BLaER1 (cell line): ENCODE data around the gene MS4A15.
"Not testable (repeated sequence)": the region's sequence is repeated elsewhere in the genome, so short reads cannot be mapped to it uniquely, and the experiment has no call there.

Experiments
- H3K27ac ChIP-seq: shearing (Covaris generic); formaldehyde crosslinking; 2 replicates; pipeline ENCODE4 v1.8.1; 2022
- H3K27me3 ChIP-seq: shearing (Covaris generic); formaldehyde crosslinking; 2 replicates; pipeline ENCODE4 v1.8.1; 2022
- H3K36me3 ChIP-seq: shearing (Covaris generic); formaldehyde crosslinking; 2 replicates; pipeline ENCODE4 v1.8.1; 2022
- H3K4me1 ChIP-seq: shearing (Covaris generic); formaldehyde crosslinking; 2 replicates; pipeline ENCODE4 v1.8.1; 2022
- H3K4me2 ChIP-seq: shearing (Covaris generic); formaldehyde crosslinking; 2 replicates; pipeline ENCODE4 v1.8.1; 2022
- H3K4me3 ChIP-seq: shearing (Covaris generic); formaldehyde crosslinking; 2 replicates; pipeline ENCODE4 v1.8.1; 2022
- H3K9ac ChIP-seq: shearing (Covaris generic); formaldehyde crosslinking; 2 replicates; pipeline ENCODE4 v1.8.1; 2022
- H3K9me3 ChIP-seq: shearing (Covaris generic); formaldehyde crosslinking; 2 replicates; pipeline ENCODE4 v1.8.1; 2022
- H4K20me1 ChIP-seq: shearing (Covaris generic); formaldehyde crosslinking; 2 replicates; pipeline ENCODE4 v1.8.1; 2022
- Cebpa-rat ChIP-seq: shearing (Covaris generic); IDR thresholded peaks from 2 replicates; pipeline ENCODE4 v1.8.1; 2022

Gene MS4A15

GRCh38 chr11:60756307-60757032 is at the start of gene MS4A15:
TSS of gene MS4A15 (plus strand) at chr11:60756867. CDS start at chr11:60763734, 6,867 bp downstream.
- no peak within 1 kb of the TSS for H3K9ac ChIP-seq
- no peak within 1 kb of the TSS for H3K27ac ChIP-seq
- H3K36me3 ChIP-seq = no peaks in the 10 kb centered on the region
- no peaks in the 10 kb centered on the region for H3K27me3 ChIP-seq
- H3K4me1 ChIP-seq = peaks cover 17% of the 10 kb centered on the region
- no peak for TF ChIP-seq Cebpa-rat
- no peak within 1 kb of the TSS for H3K4me3 ChIP-seq
- no peaks in the 10 kb centered on the region for H3K9me3 ChIP-seq
- no peak within 1 kb of the TSS for H3K4me2 ChIP-seq
- H4K20me1 ChIP-seq = no peaks in the 10 kb centered on the region

- no peak overlapping the region for H3K4me2 ChIP-seq
- no peak overlapping the region for H3K4me3 ChIP-seq
- TF ChIP-seq Cebpa-rat = no peak
- no peaks in the 10 kb centered on the region for H3K9me3 ChIP-seq
- H3K27ac ChIP-seq = no peak overlapping the region
- H4K20me1 ChIP-seq = no peaks in the 10 kb centered on the region
- no peaks in the 10 kb centered on the region for H3K36me3 ChIP-seq
- no peaks in the 10 kb centered on the region for H3K27me3 ChIP-seq
- no peak overlapping the region for H3K9ac ChIP-seq
- no peaks in the 10 kb centered on the region for H3K4me1 ChIP-seq
These were observed 49.7 kb upstream of the MS4A15 start for GRCh38 chr11:60706931-60707330.

- H3K9me3 ChIP-seq = no peaks in the 10 kb centered on the region
- H3K4me1 ChIP-seq = no peaks in the 10 kb centered on the region
- no peak overlapping the region for H3K4me3 ChIP-seq
- H3K27me3 ChIP-seq = no peaks in the 10 kb centered on the region
- H3K9ac ChIP-seq = no peak overlapping the region
- TF ChIP-seq Cebpa-rat = no peak
- H4K20me1 ChIP-seq = no peaks in the 10 kb centered on the region
- no peak overlapping the region for H3K4me2 ChIP-seq
- no peaks in the 10 kb centered on the region for H3K36me3 ChIP-seq
- H3K27ac ChIP-seq = no peak overlapping the region
These were observed 46.2 kb upstream of the MS4A15 start for GRCh38 chr11:60710482-60710881.

DNA sequence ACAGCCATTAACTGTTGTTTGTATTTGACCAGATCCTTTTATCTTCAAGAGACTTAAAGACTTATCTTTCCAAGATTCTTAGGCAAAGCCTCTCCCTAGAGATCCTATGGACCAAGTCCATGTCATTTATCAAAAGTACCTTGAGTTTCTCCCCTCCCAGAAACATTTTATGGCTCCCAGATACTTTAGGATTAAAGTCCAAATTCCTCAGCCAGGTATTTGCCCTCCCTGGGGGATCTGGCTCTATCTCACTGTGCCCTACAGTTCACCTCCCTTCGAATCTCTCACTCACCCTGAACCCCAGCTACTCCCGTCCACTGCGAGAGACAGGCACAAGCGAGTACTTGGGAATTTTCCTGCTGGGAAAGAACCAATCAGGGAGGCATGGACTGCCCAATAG is 45.4 kb upstream of the MS4A15 start:
- no peak for TF ChIP-seq Cebpa-rat
- Histone ChIP-seq H3K4me3 (no peak overlapping the region), H4K20me1 (no peaks in the 10 kb centered on the region), H3K4me1 (no peaks in the 10 kb centered on the region), H3K27ac (no peak overlapping the region), H3K4me2 (no peak overlapping the region), H3K36me3 (no peaks in the 10 kb centered on the region), H3K27me3 (no peaks in the 10 kb centered on the region), H3K9me3 (no peaks in the 10 kb centered on the region), H3K9ac (no peak overlapping the region)

DNA sequence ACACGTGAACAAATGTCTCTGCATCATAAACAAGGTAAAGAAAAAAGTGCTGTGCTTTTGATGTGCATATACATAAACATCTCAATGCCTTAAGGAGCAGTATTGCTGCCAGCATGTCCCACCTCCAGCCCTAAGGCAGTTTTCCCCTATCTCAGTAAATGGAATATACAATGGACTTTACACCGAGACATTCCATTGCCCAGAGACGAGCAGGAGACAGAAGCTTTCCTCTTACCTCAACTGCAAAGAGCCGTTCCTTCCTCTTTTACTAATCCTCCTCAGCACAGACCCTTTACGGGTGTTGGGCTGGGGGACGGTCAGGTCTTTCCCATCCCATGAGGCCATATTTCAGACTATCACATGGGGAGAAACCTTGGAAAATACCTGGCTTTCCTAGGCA is 43.2 kb upstream of the MS4A15 start:
- H4K20me1 ChIP-seq, H3K27ac ChIP-seq, H3K9ac ChIP-seq, H3K4me2 ChIP-seq, H3K4me3 ChIP-seq, H3K27me3 ChIP-seq, H3K36me3 ChIP-seq, H3K9me3 ChIP-seq, H3K4me1 ChIP-seq: not testable (repeated sequence)

DNA sequence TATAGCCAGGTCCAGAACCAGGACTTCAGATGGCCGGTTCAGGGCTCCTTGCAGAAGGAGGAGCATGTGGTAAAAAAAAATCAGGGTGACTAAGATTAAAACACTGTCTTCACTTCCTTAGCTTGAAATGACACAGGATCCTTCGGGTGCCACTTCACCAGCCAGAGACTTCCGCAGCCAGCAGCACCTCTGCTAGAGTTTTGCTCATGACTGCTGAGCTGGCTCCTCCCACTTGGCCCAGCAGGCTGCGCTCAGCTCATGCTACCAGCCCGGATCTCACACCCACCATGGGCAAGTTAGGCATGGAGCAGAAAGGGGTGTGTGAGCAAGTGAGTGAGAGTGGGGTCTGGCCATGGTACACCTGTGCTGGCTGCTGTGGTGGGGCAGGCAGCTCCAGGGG is 38.7 kb upstream of the MS4A15 start:
- H3K4me1 ChIP-seq = no peaks in the 10 kb centered on the region

GRCh38 chr11:60718524-60719316 is 37.9 kb upstream of the MS4A15 start:
- Histone ChIP-seq H4K20me1 (no peaks in the 10 kb centered on the region), H3K4me3 (no peak overlapping the region), H3K9ac (no peak overlapping the region), H3K4me2 (no peak overlapping the region), H3K4me1 (no peaks in the 10 kb centered on the region), H3K27ac (no peak overlapping the region), H3K36me3 (no peaks in the 10 kb centered on the region), H3K9me3 (peaks cover 24% of the 10 kb centered on the region), H3K27me3 (no peaks in the 10 kb centered on the region)
- no peak for TF ChIP-seq Cebpa-rat

More for the DNA sequence above, 38.7 kb upstream of the MS4A15 start:
- Histone ChIP-seq H3K27ac (no peak overlapping the region), H3K9ac (no peak overlapping the region), H3K27me3 (no peaks in the 10 kb centered on the region), H3K4me2 (no peak overlapping the region), H3K4me3 (no peak overlapping the region), H3K9me3 (peaks cover 24% of the 10 kb centered on the region), H4K20me1 (no peaks in the 10 kb centered on the region), H3K36me3 (no peaks in the 10 kb centered on the region)
- TF ChIP-seq Cebpa-rat = no peak

DNA sequence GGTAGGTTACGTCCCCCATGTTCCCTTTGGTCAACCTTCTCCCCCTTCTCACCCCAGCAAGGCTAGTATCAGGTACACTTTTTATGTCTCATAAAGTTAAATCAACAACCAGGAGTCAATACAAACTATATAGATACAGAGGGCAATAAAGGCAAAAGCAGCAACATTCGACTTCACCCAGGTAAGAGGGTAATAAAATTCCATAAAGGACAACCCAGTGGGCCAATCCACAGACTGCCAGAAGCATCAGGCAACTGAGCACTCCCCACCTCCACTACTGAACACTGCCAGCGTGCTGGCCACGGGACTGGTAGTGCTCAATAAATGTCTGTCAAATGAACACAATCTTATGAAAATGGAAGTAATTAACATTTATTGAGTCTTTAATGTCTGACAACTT is 37.3 kb upstream of the MS4A15 start:
- H3K9me3 ChIP-seq = peaks cover 24% of the 10 kb centered on the region
- H3K4me3 ChIP-seq = no peak overlapping the region
- no peaks in the 10 kb centered on the region for H3K4me1 ChIP-seq
- H3K27ac ChIP-seq = no peak overlapping the region
- H3K36me3 ChIP-seq = no peaks in the 10 kb centered on the region
- no peak overlapping the region for H3K4me2 ChIP-seq
- H4K20me1 ChIP-seq = no peaks in the 10 kb centered on the region
- no peak for TF ChIP-seq Cebpa-rat
- no peak overlapping the region for H3K9ac ChIP-seq
- H3K27me3 ChIP-seq = no peaks in the 10 kb centered on the region

GRCh38 chr11:60720460-60720859 is 36.2 kb upstream of the MS4A15 start:
- no peak overlapping the region for H3K4me2 ChIP-seq
- H3K9me3 ChIP-seq = peaks cover 24% of the 10 kb centered on the region
- H4K20me1 ChIP-seq = no peaks in the 10 kb centered on the region
- no peaks in the 10 kb centered on the region for H3K36me3 ChIP-seq
- H3K9ac ChIP-seq = no peak overlapping the region
- H3K4me1 ChIP-seq = no peaks in the 10 kb centered on the region
- TF ChIP-seq Cebpa-rat = no peak
- no peaks in the 10 kb centered on the region for H3K27me3 ChIP-seq
- no peak overlapping the region for H3K27ac ChIP-seq
- H3K4me3 ChIP-seq = no peak overlapping the region

DNA sequence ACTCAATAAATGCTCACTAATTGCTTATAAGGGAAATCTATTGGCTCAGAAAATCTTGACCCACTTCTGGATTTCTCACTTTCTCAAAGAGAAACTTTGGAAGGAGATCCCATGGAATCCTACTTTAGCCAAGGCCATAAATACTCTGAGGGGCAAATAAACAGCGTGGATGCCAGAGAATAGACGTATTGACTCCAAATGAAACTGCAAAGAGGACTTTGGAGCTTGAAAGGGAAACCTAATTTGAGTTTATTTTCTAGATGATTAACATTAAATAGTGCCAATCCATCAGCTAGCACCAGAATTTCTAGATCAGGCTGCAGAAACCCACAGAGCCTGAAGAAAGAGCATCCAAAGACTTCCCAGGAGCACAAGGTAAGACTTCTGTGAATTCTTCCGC is 32.2 kb upstream of the MS4A15 start, which contains the start of gene MS4A18:
MS4A18 (plus strand) TSS at position 301 of the 400 bp plus-strand sequence.
- no peak for TF ChIP-seq Cebpa-rat
- no peak within 1 kb of the TSS for H3K4me2 ChIP-seq
- no peaks in the 10 kb centered on the region for H3K36me3 ChIP-seq
- no peak within 1 kb of the TSS for H3K9ac ChIP-seq
- H3K9me3 ChIP-seq = peaks cover 4% of the 10 kb centered on the region
- H3K27ac ChIP-seq = no peak within 1 kb of the TSS
- no peaks in the 10 kb centered on the region for H4K20me1 ChIP-seq
- H3K4me1 ChIP-seq = no peaks in the 10 kb centered on the region
- H3K27me3 ChIP-seq = no peaks in the 10 kb centered on the region
- no peak within 1 kb of the TSS for H3K4me3 ChIP-seq
